ENCODE data around the gene ADGRG6.
A peak's percentile ranks its signal among the peaks of the same experiment; 100 is the strongest.
"Not testable (repeated sequence)": the region's sequence is repeated elsewhere in the genome, so short reads cannot be mapped to it uniquely, and the experiment has no call there.

The ADGRG6 gene

DNA sequence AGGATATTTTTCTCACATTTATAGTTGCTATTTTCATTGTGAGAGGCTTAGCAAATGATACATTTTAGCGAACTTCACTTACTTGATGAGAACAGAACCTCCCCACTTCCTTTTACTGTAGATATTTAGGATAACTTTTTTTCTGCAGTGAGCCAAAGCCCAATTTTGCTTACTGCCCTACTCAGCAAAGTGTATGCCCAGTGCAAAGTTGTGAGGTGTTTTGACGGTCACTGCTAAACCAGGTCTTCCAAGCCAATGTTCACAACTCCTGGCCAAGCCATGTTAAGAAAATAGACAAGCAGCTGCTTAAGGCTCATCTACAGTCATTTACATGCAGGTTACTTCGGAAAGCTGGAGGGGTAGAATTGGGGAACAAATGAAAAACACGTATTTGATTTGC, 144.8 kb downstream of the ADGRG6 start:
- DNase-seq (ENCODE audit: low spot score): no peak

DNA sequence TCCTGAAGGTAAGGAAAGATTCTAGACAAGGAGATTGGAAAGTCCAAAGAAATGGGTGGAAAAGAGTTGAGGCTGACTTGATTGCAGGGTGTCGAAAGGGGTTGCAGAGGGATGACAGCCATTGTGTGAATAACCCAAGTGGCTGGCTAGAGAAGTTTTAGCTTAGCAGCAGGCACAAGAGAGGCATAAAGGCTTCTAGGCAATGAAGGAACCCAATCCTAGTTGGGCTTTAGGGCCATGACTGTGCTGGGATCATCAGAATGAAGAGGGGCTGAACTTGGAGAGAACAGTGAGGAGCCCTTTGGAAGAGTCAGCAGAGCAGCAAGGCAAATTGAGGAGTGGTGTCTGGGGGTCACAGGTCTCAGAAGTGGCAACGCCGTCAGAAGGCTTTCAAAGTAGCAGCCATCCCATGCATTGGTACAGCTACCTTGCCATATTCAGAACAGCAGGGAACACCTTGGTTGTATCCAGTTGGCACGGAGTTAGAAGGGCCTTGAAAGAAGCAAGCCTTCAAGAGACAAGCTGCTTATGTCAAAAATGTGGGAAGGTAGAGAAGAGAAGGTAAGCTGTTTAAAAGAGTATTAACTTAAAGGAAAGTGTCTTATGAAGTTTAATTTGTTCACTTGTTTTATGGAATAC, 146.4 kb downstream of the ADGRG6 start:
- no peak for DNase-seq (ENCODE audit: low spot score)

DNA sequence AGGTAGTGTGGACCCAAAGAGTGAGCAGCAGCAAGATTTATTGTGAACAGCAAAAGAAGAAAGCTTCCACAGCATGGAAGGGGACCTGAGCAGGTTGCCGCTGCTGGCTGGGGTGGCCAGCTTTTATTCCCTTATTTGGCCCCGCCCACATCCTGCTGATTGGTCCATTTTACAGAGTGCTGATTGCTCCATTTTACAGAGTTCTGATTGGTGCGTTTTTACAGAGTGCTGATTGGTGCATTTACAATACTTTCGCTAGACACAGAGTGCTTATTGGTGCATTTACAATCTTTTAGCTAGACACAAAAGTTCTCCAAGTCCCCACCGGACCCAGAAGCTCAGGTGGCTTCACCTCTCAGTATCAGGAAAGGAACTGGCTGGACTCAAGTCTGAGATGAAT, 149.0 kb downstream of the ADGRG6 start:
- not testable (repeated sequence) for DNase-seq (ENCODE audit: low spot score)

DNA sequence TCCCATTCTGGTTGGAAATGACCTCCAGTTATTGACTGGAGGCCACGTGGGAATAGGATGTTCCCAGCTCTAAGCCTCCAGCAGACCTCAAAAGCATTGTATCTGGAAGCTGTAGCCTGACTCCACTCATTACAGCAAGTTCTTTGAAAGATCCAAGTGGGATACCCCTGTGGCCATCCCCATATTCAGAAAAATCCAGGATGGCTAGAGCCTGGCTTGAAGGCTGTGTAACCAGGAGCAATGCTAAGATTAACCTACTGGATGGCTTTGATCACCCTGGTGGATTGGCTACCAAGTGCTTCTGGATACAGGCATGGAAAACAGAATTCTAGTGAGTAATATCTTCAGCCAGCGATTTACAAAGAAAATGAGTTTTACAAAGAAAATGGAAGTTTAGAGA, 151.2 kb downstream of the ADGRG6 start:
- DNase-seq (ENCODE audit: low spot score): no peak

DNA sequence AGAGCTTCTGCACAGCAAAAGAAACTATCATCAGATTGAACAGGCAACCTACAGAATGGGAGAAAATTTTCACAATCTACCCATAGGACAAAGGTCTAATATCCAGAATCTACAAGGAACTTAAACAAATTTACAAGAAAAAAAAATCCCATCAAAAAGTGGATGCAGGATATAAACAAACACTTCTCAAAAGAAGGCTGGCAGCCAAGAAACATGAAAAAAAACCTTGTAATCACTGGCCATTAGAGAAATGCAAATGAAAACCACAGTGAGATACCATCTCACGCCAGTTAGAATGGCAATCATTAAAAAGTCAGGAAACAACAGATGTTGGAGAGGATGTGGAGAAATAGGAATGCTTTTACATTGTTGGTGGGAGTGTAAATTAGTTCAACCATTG, 152.4 kb downstream of the ADGRG6 start:
- DNase-seq (ENCODE audit: low spot score): not testable (repeated sequence)

DNA sequence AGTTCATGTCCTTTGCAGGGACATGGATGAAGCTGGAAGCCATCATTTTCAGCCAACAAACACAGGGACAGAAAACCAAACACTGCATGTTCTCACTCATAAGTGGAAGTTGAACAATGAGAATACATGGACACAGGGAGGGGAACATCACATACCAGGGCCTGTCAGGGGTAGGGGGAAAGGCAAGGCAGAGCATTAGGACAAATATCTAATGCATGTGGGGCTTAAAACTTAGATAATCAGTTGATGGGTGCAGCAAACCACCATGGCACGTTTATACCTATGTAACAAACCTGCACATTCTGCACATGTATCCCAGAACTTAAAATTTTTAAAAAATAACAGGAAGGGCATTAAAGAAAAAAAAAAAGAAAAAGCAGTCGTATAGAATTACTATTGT, 153.0 kb downstream of the ADGRG6 start:
- DNase-seq (ENCODE audit: low spot score): not testable (repeated sequence)

DNA sequence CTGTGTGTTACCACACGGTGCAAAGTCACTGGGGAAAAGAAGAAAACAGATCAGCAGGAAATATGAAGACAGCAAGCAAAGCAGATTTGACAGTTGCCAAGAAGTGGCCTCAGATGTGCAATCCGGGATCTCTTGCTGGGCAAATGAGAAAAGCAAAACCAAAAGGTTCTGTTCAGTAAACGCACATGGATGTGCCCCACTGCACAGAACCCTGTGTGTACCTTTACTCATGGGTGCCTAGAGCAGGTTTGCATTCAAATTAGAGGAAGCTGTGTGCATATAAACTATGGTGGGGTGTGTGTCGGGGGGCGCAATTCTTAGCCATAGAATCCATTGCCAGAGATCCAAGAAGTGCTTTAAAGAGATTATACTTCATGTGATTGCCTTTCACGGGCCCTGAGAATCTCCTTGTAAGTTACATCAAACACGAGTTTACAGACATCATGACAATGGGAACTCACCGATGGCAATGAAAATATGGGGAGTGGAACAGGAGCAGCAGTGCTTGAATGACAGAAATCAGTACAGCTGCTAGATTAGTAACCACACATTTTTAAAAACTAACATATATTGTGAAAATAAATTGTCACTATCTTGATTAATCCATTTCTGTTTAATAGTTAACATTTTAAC, 154.3 kb downstream of the ADGRG6 start:
- DNase-seq (ENCODE audit: low spot score): no peak

DNA sequence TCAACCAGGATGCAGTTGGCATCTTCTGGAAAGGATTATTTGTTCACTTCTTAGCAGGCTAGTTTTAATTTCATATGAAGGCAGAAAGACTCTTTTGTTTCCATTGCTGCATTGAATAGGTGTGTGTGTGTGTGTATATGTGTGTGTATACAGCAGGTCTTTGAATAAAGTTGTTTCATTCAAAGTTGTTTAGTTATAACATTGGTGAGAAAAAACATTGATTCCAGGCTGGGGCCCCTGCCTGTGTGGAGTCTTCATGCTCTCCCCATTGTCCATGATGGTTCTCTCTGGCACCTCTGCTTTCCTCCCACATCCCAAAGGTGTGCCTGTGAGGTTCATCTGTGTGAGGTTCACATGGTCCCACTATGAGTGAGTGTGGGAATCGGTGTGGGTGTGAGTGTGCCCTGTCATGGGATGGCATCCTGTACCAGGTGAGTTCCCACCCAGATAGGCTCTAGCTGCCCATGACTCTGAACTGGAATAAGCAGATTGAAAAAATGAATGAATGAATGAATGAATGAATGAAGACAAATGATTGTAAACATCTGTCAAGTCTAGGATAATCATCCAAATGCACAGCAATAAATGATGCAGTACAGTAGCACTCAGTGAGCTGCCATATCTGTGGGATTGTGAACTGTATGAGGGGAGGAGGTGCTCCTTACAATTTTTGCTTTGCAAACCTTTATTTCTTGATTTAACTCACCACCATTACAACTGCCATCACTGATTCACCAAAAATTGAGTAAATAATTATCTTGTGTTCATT, 156.0 kb downstream of the ADGRG6 start:
- no peak for DNase-seq (ENCODE audit: low spot score)

DNA sequence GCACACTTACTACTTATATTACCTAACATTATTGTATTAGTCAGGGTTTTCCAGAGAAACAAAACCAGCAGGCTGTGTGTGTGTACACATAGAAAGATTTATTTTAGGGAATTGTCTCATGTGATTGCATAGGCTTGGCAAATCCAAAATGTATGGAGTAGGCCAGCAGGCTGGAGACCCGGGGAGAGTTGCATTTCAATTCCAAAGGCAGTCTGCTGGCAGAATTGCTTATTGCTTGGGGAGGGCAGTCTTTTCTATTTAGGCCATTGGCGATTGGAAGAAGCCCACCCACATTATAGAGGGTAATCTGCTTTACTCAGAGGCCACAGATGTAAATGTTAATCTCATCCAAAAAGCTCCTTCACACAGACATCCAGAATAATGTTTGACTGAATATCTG, 157.0 kb downstream of the ADGRG6 start:
- DNase-seq (ENCODE audit: low spot score): no peak

DNA sequence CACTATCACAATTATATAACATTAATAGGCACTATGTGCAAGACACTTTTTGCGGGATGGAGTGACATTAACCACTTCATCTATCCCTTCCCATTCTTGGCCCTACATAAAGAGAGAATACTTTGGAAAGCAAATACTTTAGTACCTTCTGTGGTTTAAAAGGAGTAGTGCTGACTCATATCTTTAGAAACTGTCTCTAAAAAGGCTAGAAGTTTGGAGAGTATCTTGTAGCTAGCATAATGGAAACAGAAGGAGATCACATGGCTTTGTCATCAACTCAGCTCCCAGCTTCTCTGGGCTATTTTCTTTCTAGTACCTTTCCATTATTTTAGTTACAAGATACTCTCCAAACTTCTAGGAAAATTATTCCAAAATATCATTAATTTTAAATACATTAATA, 157.5 kb downstream of the ADGRG6 start:
- DNase-seq (ENCODE audit: low spot score): no peak

DNA sequence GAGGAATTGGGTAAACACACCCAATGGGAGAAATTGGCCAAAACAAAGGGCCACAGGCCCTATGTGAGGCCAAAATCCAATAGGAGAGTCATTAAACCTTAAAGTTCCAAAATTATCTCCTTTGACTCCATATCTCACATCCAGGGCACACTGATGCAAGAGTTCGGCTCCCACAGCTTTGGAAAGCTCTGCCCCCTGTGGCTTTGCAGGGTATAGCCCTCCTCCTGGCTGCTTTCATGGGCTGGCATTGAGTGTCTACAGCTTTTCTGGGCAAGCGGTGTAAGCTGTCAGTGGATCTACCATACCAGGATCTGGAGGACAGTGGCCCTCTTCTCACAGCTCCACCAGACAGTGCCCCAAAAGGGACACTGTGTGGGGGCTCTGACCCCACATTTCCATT, 160.5 kb downstream of the ADGRG6 start:
- DNase-seq (ENCODE audit: low spot score): no peak

DNA sequence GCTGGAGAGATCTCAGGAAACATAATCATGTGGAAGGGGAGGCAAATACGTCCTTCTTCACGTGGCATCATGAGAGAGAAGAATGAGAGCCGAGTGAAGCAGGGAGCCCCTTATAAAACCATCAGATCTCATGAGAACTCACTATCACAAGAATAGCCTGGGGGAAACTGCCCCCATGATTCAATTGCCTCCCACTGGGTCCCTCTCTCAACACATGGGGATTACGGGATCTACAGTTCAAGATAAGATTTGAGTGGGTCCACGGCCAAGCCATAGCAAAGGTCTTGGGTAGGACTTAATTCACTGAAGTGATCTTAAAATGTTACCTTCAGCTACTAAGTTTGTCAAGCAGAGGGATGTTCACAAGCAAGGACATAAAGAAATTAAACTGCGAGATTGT, 162.2 kb downstream of the ADGRG6 start:
- DNase-seq (ENCODE audit: low spot score): no peak

DNA sequence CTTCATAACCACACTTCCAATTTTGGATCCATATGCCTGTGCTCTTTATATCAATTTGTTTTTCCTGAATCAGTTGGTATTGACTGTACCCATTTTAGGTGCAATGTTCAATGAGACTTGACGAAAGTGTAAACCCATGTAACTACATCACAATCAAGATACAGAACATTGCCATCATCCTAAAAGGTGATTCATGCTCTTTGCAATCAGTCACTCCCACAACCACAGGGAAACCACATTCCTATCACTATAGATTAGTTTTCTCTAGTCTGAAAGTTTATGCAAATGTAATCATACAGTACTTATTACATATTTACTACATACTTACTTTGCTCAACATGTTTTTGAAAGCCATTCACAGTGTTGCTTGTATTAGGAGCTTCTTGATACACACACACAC, 167.4 kb downstream of the ADGRG6 start:
- no peak for DNase-seq (ENCODE audit: low spot score)

DNA sequence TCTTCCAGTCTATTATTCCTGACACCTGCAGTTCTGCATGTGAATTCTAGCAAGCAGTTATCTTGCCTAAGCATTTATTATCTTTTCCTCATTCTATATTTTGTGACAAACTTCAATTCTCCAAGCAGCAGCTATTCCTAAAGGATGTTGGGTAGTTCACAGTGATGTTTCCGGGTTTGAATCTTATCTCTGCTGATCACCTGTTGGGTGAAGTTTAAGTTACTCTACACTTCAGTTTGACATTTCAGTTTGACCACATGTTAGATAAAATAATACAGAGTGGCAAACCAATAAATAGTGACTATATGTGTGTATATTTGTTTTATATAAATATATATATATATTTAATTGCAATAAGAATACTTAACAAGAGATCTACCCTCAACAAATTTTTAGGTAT, 168.6 kb downstream of the ADGRG6 start:
- no peak for DNase-seq (ENCODE audit: low spot score)

DNA sequence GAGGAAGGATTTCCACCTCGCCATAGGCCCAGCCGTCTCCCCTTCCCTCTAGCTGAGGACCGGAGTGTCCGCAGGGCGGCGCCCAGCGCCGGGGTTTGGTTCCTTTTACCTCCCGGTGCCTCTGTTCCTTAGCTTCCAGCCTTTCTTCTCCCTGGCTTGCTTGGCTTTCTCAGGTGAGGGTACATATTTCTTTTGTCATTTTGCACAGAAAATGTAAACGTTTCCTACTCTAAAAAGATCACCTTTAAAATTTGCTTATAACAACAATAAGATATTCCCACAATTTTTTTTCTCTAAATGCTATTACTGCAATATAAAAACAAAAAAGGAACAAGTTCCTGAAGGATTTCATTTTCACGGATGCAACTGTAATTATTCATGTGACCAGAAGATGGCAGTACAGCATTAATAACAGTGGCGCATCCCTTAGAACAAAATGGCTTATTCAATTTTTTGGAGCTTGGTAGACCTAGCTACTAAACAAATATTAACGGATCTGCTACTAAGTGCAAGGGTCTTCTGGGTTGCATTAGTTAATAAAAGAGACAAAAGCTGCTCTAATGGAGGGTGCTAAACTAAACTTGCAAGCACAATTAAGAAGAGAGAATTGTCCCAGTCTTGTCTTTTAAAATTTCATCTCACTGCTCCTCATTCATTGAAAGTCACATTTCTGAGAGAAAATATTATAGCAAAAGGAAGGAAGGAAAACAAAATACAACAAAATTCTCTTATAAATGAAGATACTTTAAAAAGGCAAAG, 172.9 kb downstream of the ADGRG6 start:
- peak; percentile 37 for DNase-seq (ENCODE audit: low spot score)

DNA sequence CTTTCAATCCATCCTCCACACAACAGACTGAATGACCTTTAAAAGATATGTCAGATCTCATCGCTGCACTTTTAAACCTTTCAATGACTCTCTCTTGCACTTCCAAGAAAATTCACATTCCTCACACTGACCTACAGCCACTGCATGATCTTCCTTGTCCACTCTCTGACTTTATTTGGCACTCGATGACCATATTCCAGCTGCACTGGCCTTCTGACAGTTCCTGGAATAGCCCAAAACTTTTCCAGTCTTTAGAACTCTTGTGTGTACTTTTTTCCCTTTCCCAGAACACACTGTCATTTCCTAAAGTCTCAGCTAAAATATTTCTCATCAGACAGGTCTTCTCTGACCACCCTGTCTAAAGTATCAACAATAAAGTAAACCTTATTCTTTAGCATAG, 174.6 kb downstream of the ADGRG6 start:
- DNase-seq (ENCODE audit: low spot score): no peak

DNA sequence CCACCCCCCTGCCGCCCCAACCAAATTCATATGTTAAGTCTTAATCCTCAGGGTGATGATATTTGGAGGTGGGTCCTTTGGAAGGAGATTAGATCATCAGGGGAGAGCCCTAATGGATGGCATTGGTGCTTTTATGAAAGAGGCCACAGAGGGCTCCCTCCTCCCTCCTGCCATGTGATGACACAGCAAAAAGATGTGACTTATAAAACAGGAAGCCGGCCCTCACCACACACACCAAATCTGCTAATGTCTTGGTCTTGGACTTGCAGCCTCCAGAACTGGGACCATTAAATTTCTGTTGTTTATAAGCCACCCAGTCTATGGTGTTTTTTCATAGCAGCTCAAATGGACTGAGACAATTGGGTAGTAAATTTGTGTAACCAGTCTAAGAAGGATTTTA, 176.3 kb downstream of the ADGRG6 start:
- DNase-seq (ENCODE audit: low spot score): no peak

DNA sequence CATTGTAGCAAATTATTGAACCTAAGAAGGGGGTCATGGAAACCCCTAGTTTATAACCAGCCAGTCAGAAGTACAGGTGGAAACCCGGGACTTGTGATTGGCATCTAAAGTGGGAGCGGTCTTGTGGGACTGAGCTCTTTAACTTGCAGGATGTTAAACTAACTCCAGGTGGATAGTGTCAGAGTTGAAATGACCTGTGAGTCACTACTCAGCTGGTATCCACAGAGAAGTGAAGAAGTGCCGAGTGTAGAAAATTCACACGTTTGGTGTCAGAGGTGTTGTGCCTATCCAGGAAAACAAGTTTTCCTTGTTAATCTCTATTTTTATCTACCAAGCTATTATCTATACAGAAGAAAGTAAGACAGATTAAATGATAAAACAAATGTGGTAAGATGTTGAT, 179.7 kb downstream of the ADGRG6 start:
- DNase-seq (ENCODE audit: low spot score): no peak

DNA sequence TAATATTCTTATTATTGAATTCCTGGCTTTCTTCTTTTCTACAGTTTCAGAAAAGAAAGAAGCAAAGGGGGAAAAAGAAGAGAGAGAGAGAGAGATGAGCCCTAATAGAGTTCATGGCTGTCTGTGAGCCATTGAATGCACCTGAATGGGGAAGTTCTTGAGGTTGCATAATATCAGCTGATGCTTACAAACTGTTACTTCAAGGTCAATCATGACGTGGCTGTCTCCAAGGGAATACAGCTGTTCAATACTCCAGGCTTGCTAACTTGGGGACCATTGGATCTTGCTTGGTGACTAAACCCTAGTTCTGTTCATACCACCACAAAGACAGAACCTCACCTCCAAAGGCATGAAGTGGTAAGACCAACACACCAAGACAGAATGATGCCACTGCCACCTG, 180.4 kb downstream of the ADGRG6 start:
- DNase-seq (ENCODE audit: low spot score): no peak

DNA sequence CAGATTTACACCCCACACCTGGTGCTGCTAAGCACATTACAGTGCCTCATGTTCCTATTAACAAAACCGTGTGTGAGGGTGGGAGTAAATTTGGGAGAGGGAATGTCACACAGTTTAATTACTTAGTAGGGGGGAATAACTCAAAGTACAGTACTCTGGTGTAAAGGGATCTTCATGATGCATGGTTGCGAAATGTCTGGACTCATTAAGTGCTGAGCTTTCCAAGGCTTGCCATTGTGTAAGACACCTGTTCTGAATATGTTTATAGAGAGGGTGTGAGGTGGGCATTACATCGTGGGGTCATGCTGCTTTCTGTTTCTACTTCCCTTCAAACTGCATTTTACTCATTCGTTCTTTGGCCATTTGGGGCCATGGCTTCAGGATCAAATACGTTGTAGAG, 181.2 kb downstream of the ADGRG6 start:
- DNase-seq (ENCODE audit: low spot score): no peak

DNA sequence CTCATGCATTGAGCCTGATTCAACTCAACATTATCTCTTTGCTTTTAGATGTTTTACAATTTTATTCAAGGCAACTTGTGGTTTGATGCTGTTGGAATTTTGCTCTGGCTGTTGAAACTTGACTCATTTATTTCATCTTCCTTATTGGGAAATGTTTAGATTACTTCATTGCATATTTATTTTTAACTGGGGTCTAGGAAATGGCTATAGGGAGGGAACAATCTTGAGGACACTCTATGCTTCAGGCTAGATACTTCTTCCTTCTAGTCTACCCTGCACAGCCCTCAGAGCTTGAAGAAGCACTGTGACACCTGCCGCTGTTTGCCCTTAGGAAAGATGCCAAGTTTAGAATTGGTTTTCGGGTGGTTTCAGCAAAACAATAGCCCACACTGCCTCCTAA, 183.4 kb downstream of the ADGRG6 start:
- no peak for DNase-seq (ENCODE audit: low spot score)

DNA sequence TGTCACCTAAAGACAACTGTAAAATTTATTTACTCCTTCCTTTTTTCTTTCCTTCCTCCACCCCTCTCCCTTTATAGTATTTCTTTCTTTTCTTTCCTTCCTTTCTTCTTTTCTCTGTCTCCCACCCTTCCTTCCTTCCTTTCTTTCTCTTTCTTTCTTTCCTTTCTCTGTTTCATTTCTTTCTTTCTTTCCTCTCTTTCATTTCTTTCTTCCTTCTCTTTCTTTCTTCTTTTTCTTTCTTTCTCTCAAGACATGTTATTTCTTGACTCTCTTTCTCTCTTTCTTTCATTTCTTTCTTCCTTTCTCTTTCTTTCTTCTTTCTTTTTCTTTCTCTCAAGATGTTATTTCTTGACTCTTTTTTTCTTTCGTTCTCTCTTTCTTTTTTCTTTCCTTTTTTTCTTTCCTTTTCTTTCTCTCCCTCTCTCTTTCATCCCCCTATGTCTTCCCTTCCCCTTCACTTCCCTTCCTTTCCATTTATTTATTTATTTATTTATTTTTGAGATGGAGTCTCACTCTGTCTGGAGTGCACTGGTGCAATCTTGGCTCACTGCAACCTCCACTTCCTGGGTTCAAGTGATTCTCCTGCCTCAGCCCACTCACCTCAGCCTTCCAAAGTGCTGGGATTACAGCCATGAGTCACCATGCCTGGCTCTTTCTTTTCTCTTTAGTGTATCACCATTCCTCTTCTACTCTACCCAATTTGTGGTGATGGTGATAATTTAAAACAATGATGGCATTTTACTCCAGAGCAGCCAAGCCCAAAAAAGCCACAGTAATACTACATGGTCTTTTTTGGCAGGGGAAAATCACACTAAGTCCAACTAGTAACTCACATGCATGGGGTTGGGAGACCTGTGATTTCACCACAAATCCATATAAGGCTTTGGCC, 188.2 kb downstream of the ADGRG6 start:
- no peak for DNase-seq (ENCODE audit: low spot score)

All from CD4-positive, alpha-beta T cell treated with Interleukin-6 at 100 ng/mL for 8 hours (primary cell).